Stimulated activated CD8-positive, alpha-beta memory T cell treated with anti-CD3 and anti-CD28 coated beads, Interleukin-7, amount 100 ng/mL, for 48 hours (primary cell): Measurements from ENCODE around the gene NAT14.
"Not testable (repeated sequence)": the region's sequence is repeated elsewhere in the genome, so short reads cannot be mapped to it uniquely, and the experiment has no call there.

Experiments
- DNase-seq, 2 donors: peaks; one replicate each; pipeline ENCODE4 v3.0.0-alpha.2; 2020; ENCODE audit warnings: low read depth in 1 of 2; ENCODE audit errors: extremely low read depth in 1 of 2

NAT14 gene

GRCh38 chr19:55530996-55531395, 46.0 kb downstream of the NAT14 start:
- DNase-seq, result no peak

GRCh38 chr19:55534280-55534679, 49.3 kb downstream of the NAT14 start:
- not testable (repeated sequence) for DNase-seq

- no peak for DNase-seq
These were observed 50.4 kb downstream of the NAT14 start for GRCh38 chr19:55535173-55535964.

GRCh38 chr19:55535965-55536350, 51.0 kb downstream of the NAT14 start:
- no peak for DNase-seq

- DNase-seq, result no peak
These were observed 51.4 kb downstream of the NAT14 start for GRCh38 chr19:55536366-55536765.
